ENCODE data around the gene GNB2. TPM values are rescaled to one million over a fixed set of nuclear protein-coding genes. Genes with fewer than 3 reads are reported as not detected.

The GNB2 gene
- total RNA-seq, 1 experiment from 2014 or later: 174 TPM

- no peak within 1 kb of the TSS for H2BK120ac ChIP-seq (ENCODE audit: low read depth, low read length, poor library complexity, severe bottlenecking)
- no peak within 1 kb of the TSS for H3K27ac Mint-ChIP-seq
- no peaks in the 10 kb centered on the region for H3K79me2 ChIP-seq (ENCODE audit: insufficient read depth, low read length)
- H4K91ac ChIP-seq (ENCODE audit: insufficient read length, low read depth, low read length): no peak within 1 kb of the TSS
- no peak within 1 kb of the TSS for H2AFZ ChIP-seq (ENCODE audit: low read length)
- H3K4me1 Mint-ChIP-seq: peaks cover 12 to 13% of the 10 kb centered on the region in 2 experiments
- no peak within 1 kb of the TSS for H3T11ph ChIP-seq (ENCODE audit: low read length)
- no peak within 1 kb of the TSS for H3K14ac ChIP-seq (ENCODE audit: insufficient read depth, low read length)
- no peak within 1 kb of the TSS for H3K9ac ChIP-seq (ENCODE audit: extremely low read depth, insufficient read length, low read length)
- H3K79me1 ChIP-seq (ENCODE audit: insufficient read depth, low read depth, low read length, poor library complexity, severe bottlenecking): no peaks in the 10 kb centered on the region
- no peak within 1 kb of the TSS for H4K5ac ChIP-seq (ENCODE audit: insufficient read length, low read depth, low read length)
- H2BK15ac ChIP-seq (ENCODE audit: low read depth, low read length): no peak within 1 kb of the TSS
- DNase-seq: no peak
- no peak within 1 kb of the TSS for H2BK12ac ChIP-seq (ENCODE audit: insufficient read length, low read depth, low read length)
- no peak within 1 kb of the TSS for H2BK5ac ChIP-seq (ENCODE audit: insufficient read length, low read length)
- H3K4me1 ChIP-seq (ENCODE audit: insufficient read depth, low read length): no peaks in the 10 kb centered on the region
- H3K23ac ChIP-seq (ENCODE audit: insufficient read length, low read depth, low read length): no peak within 1 kb of the TSS
- no peak within 1 kb of the TSS for H3K4ac ChIP-seq (ENCODE audit: low read depth, low read length)
- no peak within 1 kb of the TSS for H2BK20ac ChIP-seq (ENCODE audit: low read depth, low read length, poor library complexity, severe bottlenecking)
- H3K27me3 Mint-ChIP-seq (ENCODE audit: low read depth): peaks cover 85% of the 10 kb centered on the region
- H3K36me3 Mint-ChIP-seq (ENCODE audit: insufficient read depth in 1 of 3, low read depth in 3 of 3): no peaks in the 10 kb centered on the region; a peak in 2 of 7 replicates
- peak within 1 kb of the TSS; percentile 85 for H3K4me2 ChIP-seq (ENCODE audit: insufficient read depth, insufficient read length, low read length)
- peak within 1 kb of the TSS; percentile 57 to 82 for H3K4me3 Mint-ChIP-seq
- no peaks in the 10 kb centered on the region for H3K9me3 ChIP-seq (ENCODE audit: control insufficient read depth, low read depth, low read length)
- no peak within 1 kb of the TSS for H3K18ac ChIP-seq (ENCODE audit: insufficient read length, low read depth, low read length)
- no peak within 1 kb of the TSS for H3K27ac ChIP-seq (ENCODE audit: insufficient read length, low read depth, low read length)
- H3K9me3 Mint-ChIP-seq: peaks cover 9 to 16% of the 10 kb centered on the region in 2 experiments
- H3K27me3 ChIP-seq (ENCODE audit: insufficient read depth, low read length): peaks cover 9% of the 10 kb centered on the region; the same call in 1 of the 2 replicates
- no peak within 1 kb of the TSS for H2AK5ac ChIP-seq (ENCODE audit: insufficient read length, low read length)
- no peak within 1 kb of the TSS for H4K8ac ChIP-seq (replicated peaks; ENCODE audit: insufficient read length, low read depth, low read length)
- peaks cover 5% of the 10 kb centered on the region for H3K23me2 ChIP-seq (ENCODE audit: insufficient read length, low read depth, low read length, poor library complexity, severe bottlenecking)
- H3K56ac ChIP-seq (ENCODE audit: insufficient read length, low read depth, low read length): no peak within 1 kb of the TSS
- no peak for TF ChIP-seq CTCF (conservative IDR thresholded peaks at IDR 0.05)
- no peaks in the 10 kb centered on the region for H4K20me1 ChIP-seq (ENCODE audit: control insufficient read depth, insufficient read depth, insufficient read length)
- no CpG with 5 or more reads among the region's 21 CpGs for WGBS (ENCODE audit: extremely low coverage, insufficient read length, low lambda C conversion rate)
Observed at GRCh38 chr7:100720279-100720670, 46.7 kb downstream of the GNB2 start, which contains the start of gene EPO. EPO (plus strand) TSS chr7:100720468; CDS start chr7:100720981, 513 bp downstream.
